Measurements from ENCODE around the gene UBE3B. TPM values are rescaled to one million over a fixed set of nuclear protein-coding genes. Genes with fewer than 3 reads are reported as not detected.
"Not testable (repeated sequence)": the region's sequence is repeated elsewhere in the genome, so short reads cannot be mapped to it uniquely, and the experiment has no call there.

UBE3B gene, protein sequence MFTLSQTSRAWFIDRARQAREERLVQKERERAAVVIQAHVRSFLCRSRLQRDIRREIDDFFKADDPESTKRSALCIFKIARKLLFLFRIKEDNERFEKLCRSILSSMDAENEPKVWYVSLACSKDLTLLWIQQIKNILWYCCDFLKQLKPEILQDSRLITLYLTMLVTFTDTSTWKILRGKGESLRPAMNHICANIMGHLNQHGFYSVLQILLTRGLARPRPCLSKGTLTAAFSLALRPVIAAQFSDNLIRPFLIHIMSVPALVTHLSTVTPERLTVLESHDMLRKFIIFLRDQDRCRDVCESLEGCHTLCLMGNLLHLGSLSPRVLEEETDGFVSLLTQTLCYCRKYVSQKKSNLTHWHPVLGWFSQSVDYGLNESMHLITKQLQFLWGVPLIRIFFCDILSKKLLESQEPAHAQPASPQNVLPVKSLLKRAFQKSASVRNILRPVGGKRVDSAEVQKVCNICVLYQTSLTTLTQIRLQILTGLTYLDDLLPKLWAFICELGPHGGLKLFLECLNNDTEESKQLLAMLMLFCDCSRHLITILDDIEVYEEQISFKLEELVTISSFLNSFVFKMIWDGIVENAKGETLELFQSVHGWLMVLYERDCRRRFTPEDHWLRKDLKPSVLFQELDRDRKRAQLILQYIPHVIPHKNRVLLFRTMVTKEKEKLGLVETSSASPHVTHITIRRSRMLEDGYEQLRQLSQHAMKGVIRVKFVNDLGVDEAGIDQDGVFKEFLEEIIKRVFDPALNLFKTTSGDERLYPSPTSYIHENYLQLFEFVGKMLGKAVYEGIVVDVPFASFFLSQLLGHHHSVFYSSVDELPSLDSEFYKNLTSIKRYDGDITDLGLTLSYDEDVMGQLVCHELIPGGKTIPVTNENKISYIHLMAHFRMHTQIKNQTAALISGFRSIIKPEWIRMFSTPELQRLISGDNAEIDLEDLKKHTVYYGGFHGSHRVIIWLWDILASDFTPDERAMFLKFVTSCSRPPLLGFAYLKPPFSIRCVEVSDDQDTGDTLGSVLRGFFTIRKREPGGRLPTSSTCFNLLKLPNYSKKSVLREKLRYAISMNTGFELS
- 22.6 and 23.3 TPM in 2 replicates for total RNA-seq (2014; rRNA removed; shearing (Covaris generic))

DNA sequence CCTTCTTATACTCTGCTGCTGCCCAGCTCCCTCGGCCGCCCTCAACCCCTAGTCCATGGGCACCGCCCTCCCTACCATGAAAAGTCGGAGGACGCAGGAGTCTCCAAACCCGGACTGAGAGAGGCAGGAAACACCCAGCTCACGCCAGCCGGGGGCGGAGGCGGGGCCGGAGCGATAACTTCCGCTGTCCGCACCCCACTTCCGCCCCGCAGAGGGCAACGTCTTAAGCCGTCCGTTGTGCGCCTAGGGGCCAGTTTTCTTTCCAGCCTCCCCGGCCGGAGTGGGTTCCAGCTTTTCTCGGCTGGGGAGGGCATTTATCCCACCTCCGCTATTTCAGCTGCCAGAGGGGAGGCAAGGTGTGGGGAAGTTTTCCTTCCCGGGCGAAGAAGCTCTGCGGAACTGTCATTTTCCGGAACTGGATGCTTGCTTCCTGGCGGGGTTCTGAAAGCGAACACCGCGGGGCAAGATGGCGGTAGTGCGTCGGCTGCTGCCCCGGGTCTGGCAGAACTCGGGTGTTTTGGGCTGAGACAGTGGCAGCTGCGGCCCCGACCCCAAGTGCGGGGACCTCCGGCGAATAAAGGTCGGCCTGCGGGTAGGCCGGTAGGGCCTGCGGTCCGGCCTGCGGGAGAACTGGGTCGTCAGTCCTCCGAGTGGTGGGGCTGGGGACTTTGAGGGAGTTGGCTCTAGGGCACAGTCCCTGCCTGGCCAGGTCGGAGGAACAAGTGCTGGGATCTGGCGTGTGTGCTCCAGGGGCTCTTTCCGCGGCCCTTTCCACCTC is at the start of gene UBE3B, which contains the start of gene KCTD10:
UBE3B (plus strand) TSS at position 450 of the 778 bp plus-strand sequence. CDS start 5,918 bp downstream, outside the sequence.
KCTD10 (minus strand) TSS at position 116 of the 778 bp plus-strand sequence; CDS start at position 78, 38 bp downstream.
- peak; percentile 87 for DNase-seq (ENCODE audit: low read depth)

GRCh38 chr12:109428037-109428629 is 49.3 kb upstream of the UBE3B start:
- DNase-seq (ENCODE audit: low read depth) = peak; percentile 65

GRCh38 chr12:109428804-109429203 is 48.6 kb upstream of the UBE3B start:
- DNase-seq (ENCODE audit: low read depth) = not testable (repeated sequence)

GRCh38 chr12:109430244-109430643 is 47.2 kb upstream of the UBE3B start:
- no peak for DNase-seq (ENCODE audit: low read depth)

DNA sequence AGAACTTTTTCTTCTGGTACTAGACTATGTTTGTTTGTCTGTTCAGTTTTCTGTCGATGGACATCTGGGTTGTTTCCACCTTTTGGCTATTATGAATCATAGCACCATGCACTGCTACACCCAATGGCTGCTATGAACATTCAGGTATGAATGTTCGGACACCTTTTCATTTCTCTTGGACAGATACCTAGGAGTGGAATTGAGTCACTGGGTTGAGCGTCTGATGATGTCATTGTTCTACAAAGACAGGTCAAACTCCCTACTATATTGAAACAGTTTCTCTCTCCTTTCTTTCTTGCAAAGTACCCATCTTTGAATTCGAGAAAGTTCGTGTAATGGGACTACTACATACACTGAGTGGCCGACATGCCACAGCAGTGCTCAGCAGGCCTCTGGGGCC is 45.0 kb upstream of the UBE3B start:
- no peak for DNase-seq (ENCODE audit: low read depth)

DNA sequence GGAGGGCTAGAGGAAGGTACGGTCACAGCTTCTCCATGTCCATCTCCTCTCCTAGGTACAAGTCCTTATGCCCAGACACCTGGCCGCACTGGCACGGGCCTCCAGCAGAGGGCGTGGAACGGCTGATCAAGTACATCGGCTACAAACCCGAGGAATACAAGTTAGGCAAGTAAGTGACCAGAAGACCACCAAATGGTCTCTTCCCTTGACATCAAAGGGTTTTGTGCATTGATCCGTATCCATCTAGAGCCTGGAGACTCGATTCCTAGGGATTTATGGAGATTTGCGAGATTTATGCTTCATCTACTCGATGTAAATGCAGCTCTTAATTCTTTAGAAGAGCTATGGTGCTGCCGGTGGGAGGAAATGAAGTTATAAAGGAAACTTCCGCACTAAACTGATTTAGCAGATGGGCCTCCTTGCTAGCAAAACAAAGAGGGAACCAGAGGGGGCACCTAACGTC is 44.6 kb upstream of the UBE3B start:
- peak; percentile 67 for DNase-seq (ENCODE audit: low read depth)

DNA sequence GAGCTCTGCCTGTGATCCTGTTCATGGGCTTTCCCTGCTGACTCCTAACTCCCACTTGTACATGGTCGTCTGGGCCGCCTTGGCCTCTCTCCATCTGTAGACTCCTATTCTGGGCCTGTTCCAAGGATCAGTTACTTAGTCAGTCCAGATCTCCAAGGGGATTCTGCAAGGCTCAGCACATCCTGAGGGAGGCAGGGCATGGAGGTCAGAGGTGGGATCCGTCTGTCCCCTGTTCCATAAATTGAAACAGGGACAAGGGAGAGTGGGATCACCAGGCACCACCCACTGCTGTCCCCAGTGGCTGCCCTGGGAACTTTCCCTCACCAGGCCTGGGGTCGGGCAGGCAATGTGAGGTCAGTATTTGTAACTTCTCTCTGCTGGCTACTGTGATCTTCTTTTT is 43.8 kb upstream of the UBE3B start:
- DNase-seq (ENCODE audit: low read depth) = no peak

GRCh38 chr12:109434582-109434981 is 42.9 kb upstream of the UBE3B start:
- no peak for DNase-seq (ENCODE audit: low read depth)

GRCh38 chr12:109435428-109436187 is 41.8 kb upstream of the UBE3B start:
- no peak for DNase-seq (ENCODE audit: low read depth)

DNA sequence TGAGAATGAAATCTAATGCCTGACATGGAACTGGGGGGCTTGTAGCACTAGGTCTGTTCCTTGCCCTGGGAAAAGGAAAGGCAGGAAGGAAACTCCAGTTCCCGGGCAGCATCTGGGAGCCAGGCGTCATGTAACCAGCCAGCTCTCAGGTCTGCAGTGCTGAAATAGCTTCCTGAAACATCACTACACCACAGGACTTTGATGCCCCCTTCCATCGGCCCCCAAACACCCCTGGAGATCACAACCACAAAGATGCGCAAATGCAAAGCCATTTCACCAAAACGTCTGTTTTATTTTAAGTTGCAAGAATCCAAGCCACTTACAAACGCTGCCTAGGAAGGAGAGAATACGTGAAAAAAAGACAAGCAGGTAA is 41.3 kb upstream of the UBE3B start:
- no peak for DNase-seq (ENCODE audit: low read depth)

DNA sequence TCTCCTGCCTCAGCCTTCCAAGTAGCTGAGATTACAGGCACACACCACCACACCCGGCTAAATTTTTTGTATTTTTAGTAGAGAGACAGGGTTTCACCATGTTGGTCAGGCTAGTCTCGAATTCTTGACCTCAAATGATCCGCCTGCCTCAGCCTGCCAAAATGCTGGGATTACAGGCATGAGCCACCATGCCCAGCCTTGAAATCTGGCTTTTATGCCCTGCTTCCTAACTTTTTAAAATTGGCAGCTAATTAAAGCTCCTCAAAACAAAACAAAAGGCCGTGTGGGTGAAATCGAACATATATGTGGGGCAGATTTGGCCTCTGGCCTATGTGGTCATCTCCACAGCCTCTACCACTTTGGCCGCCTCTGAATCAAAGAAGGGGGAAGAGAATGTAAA is 38.3 kb upstream of the UBE3B start:
- no peak for DNase-seq (ENCODE audit: low read depth)

GRCh38 chr12:109439951-109440350 is 37.5 kb upstream of the UBE3B start:
- not testable (repeated sequence) for DNase-seq (ENCODE audit: low read depth)

DNA sequence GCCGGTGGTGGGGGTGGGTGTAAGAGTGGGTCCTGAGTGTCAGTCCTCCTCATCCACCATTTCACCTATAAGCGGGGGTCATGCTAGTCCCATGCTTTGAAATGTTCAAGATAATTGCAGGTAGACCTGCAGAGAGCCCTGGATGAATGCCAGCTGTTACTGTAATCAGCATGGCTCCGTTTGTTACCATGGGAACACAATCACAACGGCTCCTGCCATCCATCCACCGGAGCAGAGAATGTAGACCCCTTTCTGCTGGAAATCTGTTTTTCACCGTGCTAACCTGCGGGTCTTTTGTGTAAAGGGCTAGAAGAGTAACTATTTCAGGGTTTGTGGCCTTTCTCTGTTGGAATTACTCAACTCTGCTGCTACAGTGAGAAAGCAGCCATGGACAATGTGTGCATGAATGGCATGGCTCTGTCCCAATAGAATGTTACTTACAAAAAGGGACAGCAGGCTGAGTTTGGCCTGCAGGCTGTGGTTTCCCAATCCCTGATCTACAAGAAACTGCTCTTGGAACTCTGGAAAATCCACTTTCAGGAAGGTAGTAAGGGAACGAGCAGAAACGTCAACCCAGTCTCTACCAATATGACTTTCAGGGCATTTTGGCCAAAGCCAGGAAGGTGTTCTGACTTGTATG is 36.5 kb upstream of the UBE3B start:
- DNase-seq (ENCODE audit: low read depth) = no peak

- DNase-seq (ENCODE audit: low read depth) = no peak
Measured at GRCh38 chr12:109443794-109444193, 33.6 kb upstream of the UBE3B start.

GRCh38 chr12:109444259-109444658 is 33.2 kb upstream of the UBE3B start:
- DNase-seq (ENCODE audit: low read depth) = no peak

GRCh38 chr12:109445191-109445609 is 32.2 kb upstream of the UBE3B start:
- DNase-seq (ENCODE audit: low read depth) = no peak

DNA sequence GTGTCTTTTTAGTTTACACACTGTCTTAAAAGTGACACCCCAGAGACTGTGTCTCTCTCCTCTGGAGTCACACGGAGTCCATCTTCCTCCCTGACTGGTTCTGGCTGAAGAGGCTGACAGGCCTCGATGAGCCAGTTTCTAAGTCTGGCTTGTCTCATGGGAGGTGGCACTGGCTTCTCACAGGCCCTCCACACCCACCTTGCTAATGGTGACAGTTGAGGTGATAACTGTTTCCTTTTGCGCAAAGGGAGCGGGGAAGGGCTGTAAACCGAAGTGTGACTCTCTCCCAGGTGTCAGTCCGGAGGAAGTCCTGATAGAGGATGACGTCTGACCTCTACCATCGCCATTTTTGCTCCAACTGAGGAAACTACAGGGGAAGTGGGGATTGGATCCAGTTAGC is 30.6 kb upstream of the UBE3B start:
- DNase-seq (ENCODE audit: low read depth) = no peak

DNA sequence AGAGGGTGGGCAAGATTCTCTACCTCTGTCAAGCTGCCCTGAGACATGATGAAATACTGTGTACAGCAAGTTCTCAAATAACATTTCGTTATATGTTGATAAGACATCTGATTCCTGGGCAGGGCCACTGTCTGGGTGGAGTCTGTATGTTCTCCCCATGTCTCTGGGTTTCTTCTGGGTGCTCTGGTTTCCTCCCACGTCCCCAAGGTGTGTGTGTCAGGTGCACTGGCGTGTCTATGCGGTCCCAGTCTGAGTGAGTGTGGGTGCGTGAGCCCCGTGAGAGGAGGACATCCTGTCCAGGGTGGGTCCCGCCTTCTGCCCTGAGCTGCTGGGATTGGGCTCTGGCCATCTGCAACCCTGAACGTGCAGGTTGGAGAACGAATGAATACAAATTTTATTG is 30.0 kb upstream of the UBE3B start:
- no peak for DNase-seq (ENCODE audit: low read depth)

DNA sequence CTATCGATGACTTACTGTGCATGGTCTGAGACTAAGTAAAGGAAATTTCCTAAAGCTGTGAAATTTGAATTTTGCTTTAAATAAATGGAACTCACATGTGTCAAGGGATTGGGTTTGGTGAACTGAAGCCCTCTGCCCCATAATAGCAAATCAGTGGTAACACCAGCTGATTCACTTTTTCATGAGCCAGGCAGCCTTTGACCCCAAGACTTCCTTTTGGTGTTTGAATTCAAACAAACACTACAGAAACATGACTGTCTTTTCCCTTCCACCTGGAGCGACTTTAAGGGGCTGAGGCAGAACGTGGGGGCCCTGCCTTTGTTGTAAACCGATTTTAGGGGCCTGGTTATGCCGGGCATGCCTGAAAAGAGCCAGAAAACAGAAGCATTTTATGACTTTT is 29.2 kb upstream of the UBE3B start:
- no peak for DNase-seq (ENCODE audit: low read depth)
